Measurements from ENCODE around the gene ZNF610.

The ZNF610 gene

GRCh38 chr19:52397310-52398080 lies 61.5 kb downstream of the ZNF610 start, which contains the start of gene ZNF528:
Gene ZNF528 (plus strand): TSS chr19:52397849. CDS start chr19:52402014, 4,165 bp downstream.
- DNase-seq = peak; percentile 57 to 96 (median 85)

DNA sequence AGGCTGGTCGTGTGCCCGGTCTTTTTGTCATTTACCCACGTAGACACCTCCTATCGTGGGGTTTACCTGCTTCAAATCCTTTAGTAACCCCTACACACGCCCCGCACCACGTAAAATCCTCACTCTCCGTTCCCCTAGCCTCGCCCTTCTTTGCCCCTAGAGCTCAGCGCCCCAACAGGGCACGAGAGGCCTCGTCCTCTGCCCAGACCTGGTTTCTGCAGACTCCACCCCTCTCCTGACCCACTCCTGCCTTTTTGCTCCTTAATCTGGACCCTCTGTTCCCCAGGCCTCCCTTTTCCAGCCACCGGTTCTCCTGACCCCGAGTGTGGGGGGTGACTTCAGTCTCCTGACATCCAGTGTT lies 62.0 kb downstream of the ZNF610 start:
- peak in 2 of 56 donors; percentile 5 to 31 for DNase-seq

DNA sequence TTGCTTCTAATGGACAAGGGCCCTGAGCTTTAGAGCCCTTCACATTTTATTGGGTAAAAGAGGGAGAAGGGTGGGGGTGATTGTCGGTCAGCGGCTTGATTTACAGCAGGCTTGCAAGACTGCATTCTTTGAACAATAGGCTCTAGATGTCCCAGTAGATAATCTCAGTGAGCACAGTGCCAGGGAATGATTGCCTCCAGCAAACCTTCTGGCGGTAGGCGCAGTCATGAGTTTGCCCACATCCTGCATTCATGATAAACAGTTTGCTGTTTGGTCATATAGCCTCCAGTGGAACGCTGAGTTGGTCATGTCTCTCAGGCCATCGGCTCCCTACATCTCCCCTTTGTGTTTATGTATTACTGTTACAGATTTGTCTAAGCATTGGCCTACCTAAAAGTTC lies 74.2 kb downstream of the ZNF610 start:
- no peak for DNase-seq

DNA sequence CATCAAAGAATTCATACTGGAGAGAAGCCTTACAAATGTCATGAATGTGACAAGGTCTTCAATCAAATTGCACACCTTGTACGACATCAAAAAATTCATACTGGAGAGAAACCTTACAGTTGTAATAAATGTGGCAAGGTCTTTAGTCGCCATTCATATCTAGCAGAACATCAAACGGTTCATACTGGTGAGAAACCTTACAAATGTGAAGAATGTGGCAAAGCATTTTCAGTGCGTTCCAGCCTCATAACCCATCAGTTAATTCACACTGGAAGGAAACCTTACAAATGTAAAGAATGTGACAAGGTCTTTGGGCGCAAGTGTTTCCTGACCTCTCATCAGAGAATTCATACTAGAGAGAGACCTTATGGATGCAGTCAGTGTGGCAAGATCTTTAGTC lies 79.7 kb downstream of the ZNF610 start:
- no peak for DNase-seq
